CD4-positive, alpha-beta T cell treated with Interleukin-15 for 4 hours (primary cell): ENCODE data around the gene CAPN1.
"Not testable (repeated sequence)": the region's sequence is repeated elsewhere in the genome, so short reads cannot be mapped to it uniquely, and the experiment has no call there.

Experiments
- DNase-seq: peaks from one replicate; pipeline ENCODE4 v3.0.0-alpha.2; 2020; ENCODE audit warnings: low spot score

The CAPN1 gene

DNA sequence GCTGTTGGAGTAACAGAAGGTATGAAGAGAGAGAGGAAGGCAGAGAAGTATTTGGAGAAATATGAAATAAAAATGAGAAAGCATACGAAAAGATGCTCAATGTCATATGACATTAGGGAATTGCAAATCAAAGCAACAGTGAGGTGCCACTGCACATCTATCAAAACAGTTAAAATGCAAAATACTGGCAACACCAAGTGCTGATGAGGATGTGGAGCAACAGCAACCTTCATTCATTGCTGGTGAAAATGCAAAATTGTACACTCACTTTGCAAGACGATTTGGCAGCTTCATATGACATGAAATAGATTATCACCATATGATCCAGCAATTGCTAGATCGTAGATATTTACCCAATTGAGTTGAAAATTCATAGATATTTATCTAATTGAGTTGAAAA is 21.1 kb upstream of the CAPN1 start:
- no peak for DNase-seq

DNA sequence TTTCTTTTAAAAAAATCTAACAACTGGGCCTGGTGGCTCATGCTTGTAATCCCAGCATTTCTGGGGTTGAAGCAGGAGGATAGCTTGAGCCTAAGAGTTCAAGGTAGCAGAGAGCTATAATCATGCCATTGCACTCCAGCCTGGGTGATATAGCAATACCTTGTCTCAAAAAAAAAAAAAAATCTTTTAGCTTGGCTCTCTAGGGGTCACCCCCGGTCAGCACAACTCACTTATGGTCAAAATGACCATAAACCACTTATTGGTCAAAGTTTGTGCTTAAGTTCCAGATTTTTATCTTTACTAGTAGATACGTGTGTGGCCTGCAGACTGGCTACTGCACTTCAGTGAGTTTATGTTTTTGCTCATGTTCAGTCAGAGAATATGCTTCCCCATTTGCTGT is 18.0 kb upstream of the CAPN1 start:
- DNase-seq = no peak

GRCh38 chr11:65165410-65166317 is 16.1 kb upstream of the CAPN1 start:
- no peak for DNase-seq

DNA sequence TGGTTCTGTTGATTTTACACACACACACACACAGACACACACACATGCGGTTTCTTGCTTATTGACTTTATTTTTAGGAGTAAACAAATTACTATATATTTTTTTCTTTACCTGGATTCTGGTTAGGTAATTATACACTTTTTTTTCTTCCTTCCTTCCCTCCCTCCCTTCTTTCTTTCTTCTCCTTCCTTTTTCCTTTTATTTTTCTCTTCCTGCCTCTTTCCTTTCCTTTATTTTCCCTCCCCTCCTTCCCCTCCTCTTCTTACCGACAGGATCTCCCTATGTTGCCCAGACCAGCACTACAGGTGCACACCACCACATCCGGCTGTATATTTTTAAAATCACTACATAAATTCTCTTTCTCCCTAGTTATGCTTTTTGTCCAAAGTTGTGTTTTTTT is 14.8 kb upstream of the CAPN1 start:
- DNase-seq = no peak

GRCh38 chr11:65167656-65168055 is 14.1 kb upstream of the CAPN1 start:
- no peak for DNase-seq

DNA sequence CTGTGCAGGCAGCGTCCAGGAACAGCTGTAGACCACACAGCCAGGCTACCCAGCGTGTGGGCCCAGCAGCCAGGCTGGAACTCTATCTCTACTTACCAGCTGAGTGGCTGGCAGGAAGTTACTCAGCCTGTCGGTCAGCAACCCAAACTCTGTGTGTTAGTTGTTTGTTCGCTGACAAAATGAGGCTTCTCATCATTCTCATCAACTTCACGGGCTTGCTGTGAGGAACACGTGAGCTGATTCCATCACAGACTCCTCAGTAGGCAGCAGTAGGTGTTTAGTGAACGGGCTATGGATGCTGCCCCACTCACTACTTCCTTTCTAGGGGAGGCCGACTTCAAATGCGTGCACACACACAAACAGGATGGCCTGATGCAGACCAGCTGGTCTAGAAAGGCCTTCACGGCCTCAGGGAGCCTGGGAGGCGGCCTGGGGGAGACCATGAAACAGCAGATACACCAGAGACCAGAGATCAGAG is 12.5 kb upstream of the CAPN1 start:
- DNase-seq = no peak

DNA sequence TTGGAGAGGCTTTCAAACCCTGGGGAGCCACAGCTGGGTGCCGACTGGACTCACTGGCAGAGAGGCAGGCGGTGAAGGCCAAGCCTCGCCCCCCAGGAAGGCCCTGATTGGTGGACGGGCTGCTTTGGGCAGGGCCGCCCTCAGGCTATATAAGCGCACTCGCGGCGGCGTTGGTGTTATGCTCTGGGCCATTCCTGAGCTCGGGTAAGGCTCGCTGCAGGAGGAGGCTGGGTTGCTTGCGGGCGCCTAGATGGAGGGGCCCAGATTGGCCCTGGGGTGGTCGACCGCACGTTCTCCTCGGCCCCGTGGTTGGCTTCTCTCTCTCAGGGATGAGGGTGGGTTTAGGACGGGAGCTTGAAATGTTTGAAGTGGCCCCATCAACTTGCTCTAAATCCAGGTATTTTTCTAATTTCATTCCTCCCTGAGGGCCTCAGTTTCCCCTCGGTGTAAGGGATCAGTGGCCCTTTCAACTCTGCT is 11.6 kb upstream of the CAPN1 start, which contains the start of gene SPDYC:
Gene SPDYC (plus strand): TSS at position 176 of the 477 bp plus-strand sequence. CDS start 1,125 bp downstream, outside the sequence.
- DNase-seq = no peak

DNA sequence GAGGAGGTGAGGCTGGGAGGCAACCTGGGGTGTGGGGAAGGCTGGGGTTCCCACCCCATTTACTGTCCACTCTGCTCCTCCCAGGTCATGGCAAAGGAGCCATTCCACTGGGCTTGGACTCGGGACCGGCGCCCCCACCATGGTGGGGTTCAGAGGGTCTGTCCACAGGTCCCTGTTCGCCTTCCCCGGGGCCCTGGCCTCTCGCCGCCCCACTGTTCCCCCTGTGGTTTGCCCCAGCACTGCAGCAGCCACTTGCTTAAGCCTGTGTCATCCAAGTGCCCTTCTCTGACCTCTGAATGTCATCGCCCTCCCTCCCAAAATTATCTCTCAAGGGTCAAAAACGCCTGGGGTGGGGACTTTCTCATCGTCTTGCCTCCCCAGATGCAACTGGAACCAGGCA is 9.1 kb upstream of the CAPN1 start:
- no peak for DNase-seq

- DNase-seq = not testable (repeated sequence)
Measured at GRCh38 chr11:65174571-65175010, 7.1 kb upstream of the CAPN1 start.

GRCh38 chr11:65180877-65181568 is 705 bp upstream of the CAPN1 start:
- peak; percentile 47 for DNase-seq

GRCh38 chr11:65182258-65183170 is 786 bp downstream of the CAPN1 start:
- no peak for DNase-seq

- no peak for DNase-seq
Measured at GRCh38 chr11:65183201-65183891, 1.6 kb downstream of the CAPN1 start.

DNA sequence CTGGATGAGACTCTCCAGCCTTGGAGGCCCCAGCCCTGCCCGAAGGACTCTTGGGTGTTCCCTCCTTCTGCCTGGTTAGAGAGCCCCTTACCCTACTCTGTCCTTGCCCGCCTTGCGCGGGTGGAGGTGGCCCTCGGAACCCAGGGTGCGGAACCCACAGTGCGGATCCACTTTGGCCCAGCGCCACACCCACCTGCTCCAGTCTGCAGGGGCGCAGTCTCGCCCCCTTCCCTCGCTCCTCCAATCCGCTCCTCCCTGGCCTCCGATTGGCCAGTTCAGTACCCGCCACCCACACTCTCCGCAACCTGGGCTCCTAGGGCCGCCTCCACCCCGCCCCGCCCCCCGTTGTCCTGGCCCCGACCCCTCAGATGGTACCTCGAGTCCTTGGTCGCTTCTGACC is 2.4 kb downstream of the CAPN1 start:
- DNase-seq = no peak

DNA sequence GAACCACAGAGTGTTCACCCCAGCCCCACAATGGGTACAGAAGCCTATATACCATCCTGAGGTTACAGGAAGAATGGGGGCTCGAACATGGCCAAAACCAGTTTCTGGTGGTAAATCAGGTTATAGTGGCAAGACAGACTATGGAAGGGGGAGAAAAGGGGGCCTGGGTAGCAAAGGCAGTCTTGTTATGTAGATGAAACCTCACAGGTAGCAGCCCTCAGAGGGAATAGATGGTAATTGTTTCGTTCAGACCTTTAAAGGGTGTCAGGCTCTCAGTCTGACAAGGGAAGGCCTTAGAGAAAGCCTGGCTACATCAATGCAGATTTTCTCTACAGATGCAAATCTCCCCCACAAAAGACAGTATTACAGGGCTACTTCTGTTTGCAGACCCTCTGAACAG is 3.4 kb downstream of the CAPN1 start:
- no peak for DNase-seq

- DNase-seq = no peak
Measured at GRCh38 chr11:65185869-65186341, 4.2 kb downstream of the CAPN1 start.

- no peak for DNase-seq
Measured at GRCh38 chr11:65186701-65187100, 5.0 kb downstream of the CAPN1 start.

GRCh38 chr11:65187146-65187675 is 5.5 kb downstream of the CAPN1 start:
- no peak for DNase-seq

GRCh38 chr11:65187971-65188461 is 6.3 kb downstream of the CAPN1 start:
- no peak for DNase-seq

DNA sequence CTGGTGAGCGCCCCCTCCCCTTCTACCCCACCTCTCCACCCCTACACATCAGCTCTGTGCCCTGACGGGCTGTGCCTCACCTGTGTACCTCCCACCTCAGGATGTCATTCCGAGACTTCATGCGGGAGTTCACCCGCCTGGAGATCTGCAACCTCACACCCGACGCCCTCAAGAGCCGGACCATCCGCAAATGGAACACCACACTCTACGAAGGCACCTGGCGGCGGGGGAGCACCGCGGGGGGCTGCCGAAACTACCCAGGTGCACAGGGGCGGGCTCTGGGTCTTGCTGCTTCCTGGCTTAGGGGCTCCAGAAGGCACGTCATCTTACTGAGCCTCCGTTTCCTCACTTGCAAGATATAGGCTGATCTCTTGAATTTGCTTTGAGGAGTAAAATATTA is 6.8 kb downstream of the CAPN1 start:
- no peak for DNase-seq

GRCh38 chr11:65189191-65189590 is 7.5 kb downstream of the CAPN1 start:
- no peak for DNase-seq

GRCh38 chr11:65194564-65194963 is 12.8 kb downstream of the CAPN1 start:
- DNase-seq = no peak
